SK-N-SH treated with all-trans-retinoic acid at 6 μM for 48 hours (cell line): Measurements from ENCODE around the gene DST.

Experiments
- ARNTL ChIP-seq: fragments of 450-650 bp; formaldehyde crosslinking; IDR thresholded peaks from 2 replicates; pipeline ENCODE4 v1.5.0; 2020; ENCODE audit warnings: low read depth, mild to moderate bottlenecking, moderate library complexity, borderline replicate concordance
- PPARA ChIP-seq: fragments of 250-450 bp; sonication (Bioruptor Pico); IDR thresholded peaks from 2 replicates; pipeline ENCODE4 v1.5.0; 2020; ENCODE audit warnings: mild to moderate bottlenecking, borderline replicate concordance
- RARB ChIP-seq: fragments of 250-450 bp; sonication (Bioruptor Pico); IDR thresholded peaks from 2 replicates; pipeline ENCODE4 v1.8.0; 2021; ENCODE audit warnings: mild to moderate bottlenecking, moderate library complexity
- SNAI2 ChIP-seq: fragments of 250-450 bp; sonication (Bioruptor Pico); IDR thresholded peaks from 2 replicates; pipeline ENCODE4 v1.5.0; 2020; ENCODE audit warnings: mild to moderate bottlenecking, moderate library complexity
- ZFP3 ChIP-seq: fragments of 250-450 bp; sonication (Bioruptor Pico); IDR thresholded peaks from 2 replicates; pipeline ENCODE4 v1.5.0; 2020; ENCODE audit warnings: mild to moderate bottlenecking, moderate library complexity
- ZFP30 ChIP-seq: fragments of 450-650 bp; formaldehyde crosslinking; IDR thresholded peaks from 2 replicates; pipeline ENCODE4 v1.5.0; 2022; ENCODE audit warnings: mild to moderate bottlenecking, moderate library complexity
- ZNF70 ChIP-seq: fragments of 450-650 bp; formaldehyde crosslinking; IDR thresholded peaks from 2 replicates; pipeline ENCODE4 v1.5.0; 2020; ENCODE audit warnings: mild to moderate bottlenecking, moderate library complexity
- TF ChIP-seq, protein P1 (sequence below): fragments of 250-450 bp; sonication (Bioruptor Pico); IDR thresholded peaks from 2 replicates; pipeline ENCODE4 v1.8.0; 2020; ENCODE audit warnings: mild to moderate bottlenecking, moderate library complexity, borderline replicate concordance

DNA sequence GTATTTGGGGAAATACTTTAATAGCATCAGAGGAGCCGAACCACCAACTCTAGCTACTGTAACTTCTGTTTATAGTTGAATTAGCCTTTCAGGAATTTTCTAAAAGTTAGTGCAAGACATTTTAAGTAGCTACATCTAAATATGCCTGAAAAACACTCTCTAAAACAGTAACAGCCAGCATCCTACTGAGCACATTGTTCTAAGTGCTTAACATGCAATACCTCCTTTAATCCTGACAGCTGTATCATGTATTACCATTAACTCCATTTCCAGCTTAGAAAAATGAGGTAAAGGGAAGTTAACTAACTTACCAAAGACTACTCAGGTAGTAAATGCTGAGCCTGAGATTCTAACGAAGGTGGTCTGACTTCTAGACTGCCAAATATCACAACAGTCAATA lies 120.7 kb downstream of the DST start:
- TF ChIP-seq PPARA, result no peak
- TF ChIP-seq, protein P1, sequence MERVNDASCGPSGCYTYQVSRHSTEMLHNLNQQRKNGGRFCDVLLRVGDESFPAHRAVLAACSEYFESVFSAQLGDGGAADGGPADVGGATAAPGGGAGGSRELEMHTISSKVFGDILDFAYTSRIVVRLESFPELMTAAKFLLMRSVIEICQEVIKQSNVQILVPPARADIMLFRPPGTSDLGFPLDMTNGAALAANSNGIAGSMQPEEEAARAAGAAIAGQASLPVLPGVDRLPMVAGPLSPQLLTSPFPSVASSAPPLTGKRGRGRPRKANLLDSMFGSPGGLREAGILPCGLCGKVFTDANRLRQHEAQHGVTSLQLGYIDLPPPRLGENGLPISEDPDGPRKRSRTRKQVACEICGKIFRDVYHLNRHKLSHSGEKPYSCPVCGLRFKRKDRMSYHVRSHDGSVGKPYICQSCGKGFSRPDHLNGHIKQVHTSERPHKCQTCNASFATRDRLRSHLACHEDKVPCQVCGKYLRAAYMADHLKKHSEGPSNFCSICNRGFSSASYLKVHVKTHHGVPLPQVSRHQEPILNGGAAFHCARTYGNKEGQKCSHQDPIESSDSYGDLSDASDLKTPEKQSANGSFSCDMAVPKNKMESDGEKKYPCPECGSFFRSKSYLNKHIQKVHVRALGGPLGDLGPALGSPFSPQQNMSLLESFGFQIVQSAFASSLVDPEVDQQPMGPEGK (CRISPR knock-in tag), result no peak
- TF ChIP-seq SNAI2 (CRISPR knock-in tag), result no peak
- no peak for TF ChIP-seq ZNF70 (CRISPR knock-in tag)
- no peak for TF ChIP-seq ZFP3 (CRISPR knock-in tag)
- no peak for TF ChIP-seq ZFP30 (CRISPR knock-in tag)
- TF ChIP-seq ARNTL (CRISPR knock-in tag), result no peak
- TF ChIP-seq RARB (CRISPR knock-in tag), result no peak
